Spinal cord (tissue), 10 donors: ENCODE results near the gene KRT5. TPM values are rescaled to one million over a fixed set of nuclear protein-coding genes. Genes with fewer than 3 reads are reported as not detected.

ENCODE experiments used
- DNase-seq, 6 donors: peaks; one replicate each; pipeline versions ENCODE4 v3.0.0 to v3.0.0-alpha.2; 2013 to 2015; ENCODE audit warnings: low spot score in 6 of 6, low read depth in 4 of 6
- H3K27ac ChIP-seq: one replicate; pipeline ENCODE4 v1.5.1; 2013; ENCODE audit warnings: low read depth, low read length, control low read depth
- H3K27me3 ChIP-seq: one replicate; pipeline ENCODE4 v1.6.1; 2013; ENCODE audit warnings: low read length; ENCODE audit not compliant: control insufficient read depth, insufficient read depth
- H3K36me3 ChIP-seq: one replicate; pipeline ENCODE4 v1.6.1; 2013; ENCODE audit warnings: low read length; ENCODE audit not compliant: control insufficient read depth, insufficient read depth
- H3K4me1 ChIP-seq: one replicate; pipeline ENCODE4 v1.6.1; 2013; ENCODE audit warnings: low read length; ENCODE audit not compliant: control insufficient read depth, insufficient read depth
- H3K4me3 ChIP-seq: one replicate; pipeline ENCODE4 v1.5.1; 2013; ENCODE audit warnings: low read depth, low read length, control low read depth
- H3K9me3 ChIP-seq: one replicate; pipeline ENCODE4 v1.6.1; 2013; ENCODE audit warnings: low read length; ENCODE audit not compliant: control insufficient read depth, insufficient read depth
- WGBS: methylation state at CpG from one replicate; pipeline ENCODE4 v1.1.5; 2013; ENCODE audit warnings: missing lambda C conversion rate; ENCODE audit not compliant: insufficient coverage; 5-methylcytosine and 5-hydroxymethylcytosine counted together
- polyA plus RNA-seq, 2 donors: library from polyadenylated mRNA; unstranded; fragments of 120-200 nt; gene quantifications; one replicate each; pipeline ENCODE4 v1.2.1, GENCODE V29; 2013; ENCODE audit not compliant: insufficient read length in 2 of 2
- total RNA-seq, 2 donors: library from RNA; depleted of rRNA in 1 of 2; stranded (reverse); fragments of 120-200 nt in 1 of 2; fragments of >200 nt in 1 of 2; gene quantifications; one replicate each; pipeline versions ENCODE4 v1.2.3 to v1.2.4, GENCODE V29; 2013 to 2014
- donor health status: healthy.

The KRT5 gene
- total and polyA plus RNA-seq, 4 donors, result 0.27 to 0.99 (median 0.68) TPM; not detected in 1

DNA sequence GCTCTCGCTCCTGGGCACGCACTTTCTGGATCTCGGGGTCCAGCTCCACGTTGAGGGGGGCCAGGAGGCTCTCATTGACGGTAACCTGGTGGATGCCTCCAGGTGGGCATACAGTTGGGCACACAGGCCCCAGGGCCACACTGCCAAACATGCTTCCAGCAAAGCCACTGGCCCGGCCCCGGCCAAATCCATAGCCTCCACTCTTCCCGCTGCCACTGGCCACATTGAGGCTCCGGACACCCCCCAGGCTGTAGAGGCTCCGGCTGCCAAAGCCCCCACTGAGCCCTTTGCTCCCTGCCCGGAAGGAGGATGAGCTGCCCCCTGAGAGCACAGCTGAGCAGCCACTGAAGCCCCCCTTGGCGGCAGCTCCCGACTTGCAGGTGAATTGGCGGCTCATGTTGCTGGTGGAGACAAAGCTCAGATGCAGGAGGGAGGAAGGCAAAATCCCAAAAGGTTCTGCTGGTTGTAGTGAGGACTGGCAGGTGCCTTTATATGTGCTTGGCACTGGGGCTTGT lies 32.5 kb upstream of the KRT5 start, which contains the start of gene KRT71:
Gene KRT71, minus strand, starts transcription at position 465 of the 515 bp plus-strand sequence. Its CDS starts 68 bp downstream, at position 397.
- Histone ChIP-seq H3K27me3 (no peaks in the 10 kb centered on the region), H3K9me3 (no peaks in the 10 kb centered on the region), H3K4me1 (no peaks in the 10 kb centered on the region), H3K4me3 (no peak within 1 kb of the TSS), H3K36me3 (no peaks in the 10 kb centered on the region), H3K27ac (no peak within 1 kb of the TSS)
- 79% methylated on average over 14 of the region's 14 CpGs for WGBS
- no peak for DNase-seq

DNA sequence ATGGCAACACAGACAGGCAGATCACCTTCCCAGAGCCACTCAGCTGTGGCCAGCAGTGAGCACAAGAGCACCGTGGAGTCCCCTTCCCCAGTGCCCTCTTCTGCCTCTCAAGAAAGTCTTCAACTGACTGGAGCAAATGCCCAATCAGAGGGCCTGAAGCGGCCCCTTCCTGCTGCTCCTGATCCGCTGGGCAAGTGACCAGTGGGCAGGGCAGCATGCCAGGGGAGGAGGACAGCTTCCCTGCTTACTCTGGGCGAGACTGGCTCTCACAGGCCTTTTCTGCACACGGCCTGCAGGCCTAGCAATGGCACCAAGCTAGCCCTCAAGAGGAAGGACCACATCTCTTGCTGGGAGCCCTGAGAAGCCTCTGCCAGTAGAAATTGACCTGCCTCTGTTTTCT lies 31.9 kb upstream of the KRT5 start:
- DNase-seq, result peak in 1 of 6 donors; percentile 55
- H3K4me1 ChIP-seq, result no peaks in the 10 kb centered on the region
- H3K27ac ChIP-seq, result no peak overlapping the region
- H3K36me3 ChIP-seq, result no peaks in the 10 kb centered on the region
- H3K9me3 ChIP-seq, result no peaks in the 10 kb centered on the region
- WGBS, result 51% methylated on average over 5 of the region's 5 CpGs
- H3K4me3 ChIP-seq, result no peak overlapping the region
- no peaks in the 10 kb centered on the region for H3K27me3 ChIP-seq

DNA sequence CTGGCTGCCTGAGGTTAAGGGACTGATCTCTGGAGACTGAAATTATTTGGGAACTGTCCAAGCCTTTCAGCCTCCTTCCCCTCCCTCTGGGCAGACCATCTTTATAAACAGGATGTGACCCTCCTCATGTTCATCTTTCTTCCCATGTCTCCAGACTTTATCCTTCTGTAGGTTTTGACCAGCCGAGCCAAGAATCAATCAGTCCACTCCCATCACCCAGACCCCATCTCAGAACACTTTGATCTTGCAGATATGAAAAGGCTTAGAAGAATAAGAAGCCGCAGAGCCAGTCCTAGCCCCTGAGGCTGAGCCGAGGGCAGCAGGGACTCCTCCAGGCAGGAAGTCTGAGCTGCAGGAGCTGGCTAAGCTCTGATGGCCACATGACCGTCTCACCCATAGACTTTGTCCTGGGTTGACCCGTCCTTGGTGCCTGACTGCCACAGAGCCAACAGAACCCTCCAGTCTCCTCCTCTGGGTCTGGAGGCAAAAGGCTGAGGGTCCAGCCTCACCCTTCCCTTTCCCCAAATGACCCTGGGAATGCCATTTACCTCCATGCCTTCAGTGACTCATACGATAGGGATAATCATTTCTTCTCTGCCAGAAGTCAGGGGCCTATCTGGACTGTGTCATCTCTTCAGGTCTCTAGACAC lies 31.1 kb upstream of the KRT5 start:
- no peaks in the 10 kb centered on the region for H3K4me1 ChIP-seq
- H3K4me3 ChIP-seq, result no peak overlapping the region
- no peak for DNase-seq
- no peaks in the 10 kb centered on the region for H3K9me3 ChIP-seq
- H3K27ac ChIP-seq, result no peak overlapping the region
- H3K36me3 ChIP-seq, result no peaks in the 10 kb centered on the region
- WGBS, result 65% methylated on average over 5 of the region's 6 CpGs
- H3K27me3 ChIP-seq, result no peaks in the 10 kb centered on the region

DNA sequence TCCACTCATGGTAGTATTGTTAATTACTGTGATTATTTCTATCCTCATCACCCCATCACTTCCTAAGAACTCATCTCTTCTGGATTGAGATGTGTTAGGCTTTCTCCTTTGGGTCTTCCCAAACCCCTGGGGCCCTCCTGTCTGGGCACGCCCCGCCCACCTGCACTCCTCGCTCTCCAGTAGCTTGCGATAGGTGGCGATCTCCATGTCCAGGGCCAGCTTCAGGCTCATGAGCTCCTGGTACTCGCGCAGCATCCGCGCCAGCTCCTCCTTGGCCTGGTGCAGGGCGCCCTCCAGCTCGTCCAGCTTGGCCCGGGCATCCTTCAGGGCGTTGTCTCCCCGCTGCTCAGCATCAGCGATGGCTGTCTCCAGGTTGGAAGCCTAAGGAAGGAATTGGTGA lies 25.9 kb upstream of the KRT5 start:
- Histone ChIP-seq H3K4me3 (no peak overlapping the region), H3K4me1 (peaks cover 9% of the 10 kb centered on the region), H3K27ac (no peak overlapping the region), H3K9me3 (no peaks in the 10 kb centered on the region), H3K27me3 (no peaks in the 10 kb centered on the region), H3K36me3 (no peaks in the 10 kb centered on the region)
- WGBS, result 88% methylated on average over 13 of the region's 15 CpGs
- DNase-seq, result no peak

DNA sequence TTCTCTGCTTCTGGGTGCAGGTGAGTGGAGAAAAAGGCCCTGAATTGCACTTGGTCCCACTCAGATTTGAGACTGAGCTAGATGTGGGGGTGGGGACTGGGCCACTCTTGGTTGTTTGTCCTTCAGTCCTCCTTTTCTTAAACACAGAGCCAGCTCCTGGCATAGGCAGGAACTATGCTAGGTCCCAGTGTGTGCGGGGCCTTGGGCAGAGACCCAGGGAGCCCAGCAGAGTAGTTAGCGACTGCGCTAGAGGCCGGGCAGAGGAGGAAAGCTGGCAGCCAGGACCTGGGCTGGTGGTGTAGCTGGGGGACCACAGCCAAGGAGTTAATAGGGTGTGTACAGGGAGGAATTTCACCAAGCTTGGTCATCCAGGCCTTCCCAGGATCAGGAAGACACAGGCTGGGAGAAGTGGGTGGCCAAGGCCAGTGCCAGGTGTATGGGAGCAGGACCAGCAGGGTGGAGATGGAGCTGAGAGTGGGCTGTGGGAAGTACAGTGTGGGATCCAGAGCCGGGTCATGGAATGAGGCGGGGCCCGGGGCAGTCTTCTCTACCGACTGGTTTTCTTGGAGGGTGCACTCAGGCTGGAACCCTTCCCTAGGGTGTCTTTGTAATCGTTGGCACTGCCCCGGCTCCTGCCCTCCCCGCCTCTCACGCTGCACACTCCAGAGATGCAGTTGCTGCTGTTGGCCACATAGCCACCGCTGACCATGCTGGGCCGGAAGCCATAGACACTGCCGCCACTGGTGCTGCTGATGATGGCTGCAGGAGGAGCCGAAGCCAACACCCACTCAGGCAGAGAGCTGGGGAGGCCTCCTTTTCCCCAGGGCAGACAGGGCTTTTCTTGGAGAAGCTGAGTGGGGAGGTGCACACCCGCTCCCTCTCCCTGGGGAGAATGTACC lies 24.0 kb upstream of the KRT5 start:
- peak in 1 of 6 donors; percentile 44 for DNase-seq
- Histone ChIP-seq H3K27ac (no peak overlapping the region), H3K27me3 (no peaks in the 10 kb centered on the region), H3K4me1 (peaks cover 20% of the 10 kb centered on the region), H3K4me3 (no peak overlapping the region), H3K36me3 (no peaks in the 10 kb centered on the region), H3K9me3 (no peaks in the 10 kb centered on the region)
- 61% methylated on average over 17 of the region's 17 CpGs for WGBS

DNA sequence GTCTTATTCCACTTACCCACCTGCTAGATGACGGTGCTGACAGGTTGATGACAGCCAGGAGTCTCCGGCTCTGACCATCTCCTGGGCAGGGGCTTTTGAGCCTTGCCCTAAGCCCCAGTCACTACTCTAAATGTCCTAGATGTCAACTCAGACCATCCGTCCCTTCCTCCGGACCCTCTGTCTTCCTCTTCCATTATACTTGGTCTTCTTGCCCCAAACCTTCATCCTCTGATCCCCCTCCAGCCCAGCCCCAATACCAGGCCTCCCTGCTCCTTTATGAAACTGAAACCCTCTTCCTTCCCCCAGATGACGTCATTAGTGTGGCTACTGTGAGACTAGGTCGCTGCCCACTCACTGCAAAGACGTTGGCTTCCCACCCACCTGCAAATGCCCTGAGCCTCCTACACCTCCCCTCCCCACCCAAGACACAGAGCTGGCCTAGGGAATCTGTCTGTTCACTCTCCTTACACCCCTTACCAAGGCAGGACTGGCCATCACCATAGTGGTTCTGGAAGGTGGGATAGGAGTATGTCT lies 22.7 kb upstream of the KRT5 start:
- no peak for DNase-seq
- Histone ChIP-seq H3K27me3 (no peaks in the 10 kb centered on the region), H3K27ac (no peak overlapping the region), H3K9me3 (no peaks in the 10 kb centered on the region), H3K4me3 (no peak overlapping the region), H3K4me1 (peaks cover 28% of the 10 kb centered on the region), H3K36me3 (no peaks in the 10 kb centered on the region)
- 76% methylated on average over 7 of the region's 7 CpGs for WGBS

DNA sequence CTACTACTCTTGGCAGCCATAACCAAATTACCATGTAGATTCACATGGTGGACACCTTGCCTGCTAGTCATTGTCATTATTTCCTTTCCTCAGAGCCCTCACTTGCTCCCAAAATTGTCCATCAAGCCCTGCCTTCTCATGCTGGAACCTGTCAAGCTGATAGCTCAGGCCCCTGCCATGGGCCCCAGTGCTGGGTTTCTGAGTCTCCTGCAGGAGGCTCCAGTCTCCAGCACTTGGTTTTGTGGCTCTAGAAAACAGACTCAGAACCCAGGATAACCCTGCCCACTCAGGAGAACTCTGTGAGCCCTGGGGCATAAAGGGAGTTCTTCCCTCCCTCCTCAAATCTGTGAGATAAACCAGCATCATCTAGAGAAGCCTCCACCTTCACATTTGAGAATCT lies 22.0 kb upstream of the KRT5 start:
- no peaks in the 10 kb centered on the region for H3K9me3 ChIP-seq
- no peak overlapping the region for H3K4me3 ChIP-seq
- DNase-seq, result no peak
- peaks cover 28% of the 10 kb centered on the region for H3K4me1 ChIP-seq
- no peaks in the 10 kb centered on the region for H3K36me3 ChIP-seq
- H3K27ac ChIP-seq, result no peak overlapping the region
- no peaks in the 10 kb centered on the region for H3K27me3 ChIP-seq

DNA sequence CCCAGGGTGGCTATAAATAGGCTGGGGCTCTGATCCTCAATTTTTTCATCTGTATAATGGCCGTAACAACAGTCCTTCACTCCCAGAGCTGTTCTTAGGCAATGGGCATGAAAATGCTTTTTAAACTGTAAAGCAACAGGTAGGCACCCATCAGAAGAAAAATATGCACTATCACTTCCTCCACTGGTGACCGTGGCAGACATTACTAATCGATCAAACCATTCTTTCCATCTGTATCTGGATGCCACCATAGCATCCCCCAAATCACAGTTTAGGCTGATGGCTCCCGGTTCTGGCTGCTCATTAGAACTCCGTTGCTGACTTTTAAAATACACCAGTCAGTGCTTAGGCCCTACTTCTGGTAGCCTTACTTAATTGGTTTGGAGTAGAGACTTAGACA lies 21.5 kb upstream of the KRT5 start:
- Histone ChIP-seq H3K4me1 (peaks cover 28% of the 10 kb centered on the region), H3K4me3 (no peak overlapping the region), H3K9me3 (no peaks in the 10 kb centered on the region), H3K27me3 (no peaks in the 10 kb centered on the region), H3K27ac (no peak overlapping the region), H3K36me3 (no peaks in the 10 kb centered on the region)
- DNase-seq, result no peak
- 96% methylated on average over 3 of the region's 5 CpGs for WGBS

DNA sequence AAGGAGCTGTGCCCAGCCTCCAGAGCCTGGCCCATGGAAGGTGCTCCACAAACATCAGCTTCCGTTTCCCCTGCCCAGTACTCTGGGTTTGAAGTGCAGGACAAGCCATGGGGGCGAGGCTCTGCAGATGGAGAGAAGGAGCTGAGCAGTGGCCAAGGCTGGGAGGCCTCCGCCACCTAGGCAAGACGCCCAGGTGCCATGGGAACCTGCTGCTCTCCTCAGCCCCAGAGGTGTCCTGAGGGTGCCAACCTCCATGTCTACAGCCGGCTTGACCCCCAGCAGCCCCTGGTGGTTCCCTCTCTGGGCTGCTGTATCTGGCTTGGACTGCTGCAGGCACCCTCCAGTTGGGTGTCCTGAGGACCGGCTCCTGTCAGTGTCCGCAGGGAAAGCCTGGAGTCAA lies 20.3 kb upstream of the KRT5 start:
- Histone ChIP-seq H3K4me3 (no peak overlapping the region), H3K36me3 (no peaks in the 10 kb centered on the region), H3K27me3 (no peaks in the 10 kb centered on the region), H3K9me3 (no peaks in the 10 kb centered on the region), H3K4me1 (peaks cover 28% of the 10 kb centered on the region), H3K27ac (no peak overlapping the region)
- WGBS, result 83% methylated on average over 7 of the region's 7 CpGs
- DNase-seq, result no peak
